CD4-positive, alpha-beta T cell treated with Interleukin-4 for 1 hour (primary cell): ENCODE measurements around the gene FTO.
A peak's percentile ranks its signal among the peaks of the same experiment; 100 is the strongest.

Experiments
- DNase-seq, 2 donors: peaks; one replicate each; pipeline ENCODE4 v3.0.0-alpha.2; 2020 to 2022

Gene FTO

GRCh38 chr16:53946746-53947386, 242.9 kb downstream of the FTO start:
- no peak for DNase-seq

GRCh38 chr16:53947642-53948041, 243.7 kb downstream of the FTO start:
- DNase-seq: no peak

GRCh38 chr16:53948326-53948725, 244.4 kb downstream of the FTO start:
- DNase-seq: no peak

GRCh38 chr16:53948734-53949430, 244.9 kb downstream of the FTO start:
- no peak for DNase-seq

- no peak for DNase-seq
Observed at GRCh38 chr16:53949715-53950410, 245.9 kb downstream of the FTO start.

GRCh38 chr16:53950677-53951076, 246.7 kb downstream of the FTO start:
- no peak for DNase-seq

GRCh38 chr16:53952215-53953208, 248.6 kb downstream of the FTO start:
- DNase-seq: peak in 1 of 2 donors; percentile 26

- no peak for DNase-seq
Observed at GRCh38 chr16:53953336-53953735, 249.4 kb downstream of the FTO start.

- no peak for DNase-seq
Observed at GRCh38 chr16:53955221-53955875, 251.4 kb downstream of the FTO start.

- no peak for DNase-seq
Observed at GRCh38 chr16:53958341-53958880, 254.5 kb downstream of the FTO start.

GRCh38 chr16:53960050-53960812, 256.3 kb downstream of the FTO start:
- no peak for DNase-seq

- DNase-seq: no peak
Observed at GRCh38 chr16:53960954-53961616, 257.1 kb downstream of the FTO start.

- no peak for DNase-seq
Observed at GRCh38 chr16:53962041-53962440, 258.1 kb downstream of the FTO start.

- no peak for DNase-seq
Observed at GRCh38 chr16:53964145-53964790, 260.3 kb downstream of the FTO start.

GRCh38 chr16:53966821-53967571, 263.0 kb downstream of the FTO start:
- DNase-seq: no peak

- DNase-seq: no peak
Observed at GRCh38 chr16:53967572-53967971, 263.6 kb downstream of the FTO start.

GRCh38 chr16:53968454-53968853, 264.5 kb downstream of the FTO start:
- DNase-seq: no peak

GRCh38 chr16:53968896-53969295, 264.9 kb downstream of the FTO start:
- no peak for DNase-seq

- DNase-seq: no peak
Observed at GRCh38 chr16:53971616-53972015, 267.7 kb downstream of the FTO start.
